ENCODE results near the gene RAP1GAP2.
"Not testable (repeated sequence)": the region's sequence is repeated elsewhere in the genome, so short reads cannot be mapped to it uniquely, and the experiment has no call there.

Gene RAP1GAP2

GRCh38 chr17:3063507-3063906 lies 267.3 kb downstream of the RAP1GAP2 start, which contains the start of gene OR1D5:
Gene OR1D5 (minus strand): TSS chr17:3063607. CDS start chr17:3063607, 0 bp downstream.
- not testable (repeated sequence) for H3F3A ChIP-seq (ENCODE audit: insufficient read depth, low read length); H3K79me2 ChIP-seq (ENCODE audit: low read length); H3K4me3 ChIP-seq (ENCODE audit: low read length); H3K4me1 ChIP-seq (ENCODE audit: low read length); H3K36me3 ChIP-seq (replicated peaks; ENCODE audit: insufficient read depth, low read length); H4K20me1 ChIP-seq (ENCODE audit: insufficient read depth, low read length); H3K4me2 ChIP-seq (ENCODE audit: low read depth, low read length); H2AFZ ChIP-seq (ENCODE audit: low read length); H3K9me3 ChIP-seq (replicated peaks; ENCODE audit: insufficient read depth, low read length); DNase-seq; H3K27me3 ChIP-seq (replicated peaks; ENCODE audit: insufficient read depth, low read length); H3K27ac ChIP-seq (ENCODE audit: low read length); H3K9me2 ChIP-seq (replicated peaks; ENCODE audit: insufficient read depth, low read length); H3K9ac ChIP-seq (ENCODE audit: low read length)

- not testable (repeated sequence) for H3K9ac ChIP-seq (ENCODE audit: low read length); H4K20me1 ChIP-seq (ENCODE audit: insufficient read depth, low read length); H3F3A ChIP-seq (ENCODE audit: insufficient read depth, low read length); H3K4me1 ChIP-seq (ENCODE audit: low read length); H3K27ac ChIP-seq (ENCODE audit: low read length); DNase-seq; H3K27me3 ChIP-seq (replicated peaks; ENCODE audit: insufficient read depth, low read length); H3K9me3 ChIP-seq (replicated peaks; ENCODE audit: insufficient read depth, low read length); H2AFZ ChIP-seq (ENCODE audit: low read length); H3K36me3 ChIP-seq (replicated peaks; ENCODE audit: insufficient read depth, low read length); H3K4me3 ChIP-seq (ENCODE audit: low read length); H3K9me2 ChIP-seq (replicated peaks; ENCODE audit: insufficient read depth, low read length); H3K79me2 ChIP-seq (ENCODE audit: low read length); H3K4me2 ChIP-seq (ENCODE audit: low read depth, low read length)
These were observed 269.0 kb downstream of the RAP1GAP2 start for GRCh38 chr17:3065192-3065591.

- not testable (repeated sequence) for H3K9me3 ChIP-seq (replicated peaks; ENCODE audit: insufficient read depth, low read length); DNase-seq; H3K9me2 ChIP-seq (replicated peaks; ENCODE audit: insufficient read depth, low read length); H3K27me3 ChIP-seq (replicated peaks; ENCODE audit: insufficient read depth, low read length); H4K20me1 ChIP-seq (ENCODE audit: insufficient read depth, low read length); H3K4me3 ChIP-seq (ENCODE audit: low read length); H3K9ac ChIP-seq (ENCODE audit: low read length); H3K4me2 ChIP-seq (ENCODE audit: low read depth, low read length); H3K79me2 ChIP-seq (ENCODE audit: low read length); H3F3A ChIP-seq (ENCODE audit: insufficient read depth, low read length); H3K27ac ChIP-seq (ENCODE audit: low read length); H3K4me1 ChIP-seq (ENCODE audit: low read length); H3K36me3 ChIP-seq (replicated peaks; ENCODE audit: insufficient read depth, low read length); H2AFZ ChIP-seq (ENCODE audit: low read length)
These were observed 277.6 kb downstream of the RAP1GAP2 start for GRCh38 chr17:3073850-3074249.

All from MM.1S (cell line).